ENCODE measurements around the gene IRAK4.

DNA sequence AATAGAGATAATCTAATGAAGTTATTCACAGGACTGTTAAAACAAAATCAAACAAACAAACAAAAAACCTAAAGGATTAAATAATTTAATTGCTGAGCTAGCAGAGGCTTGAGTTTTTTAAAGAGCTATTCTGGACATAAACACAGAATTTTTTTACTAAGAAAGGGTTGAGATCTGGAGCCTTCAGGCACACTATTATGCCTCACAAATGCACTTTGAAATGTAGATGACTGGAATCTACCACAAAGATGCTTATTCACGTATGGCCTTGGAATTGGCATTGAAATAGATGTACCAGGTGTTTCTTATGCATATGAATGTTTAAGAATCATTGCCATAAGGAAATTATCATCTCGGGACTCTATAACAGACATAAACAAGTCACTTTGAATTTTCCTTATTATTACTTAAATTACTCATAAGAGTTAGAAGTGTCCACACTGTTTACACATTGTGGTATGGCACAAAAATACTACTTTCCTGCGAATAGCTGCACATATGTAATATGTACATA is 21.8 kb upstream of the IRAK4 start:
- TF ChIP-seq, protein P1, sequence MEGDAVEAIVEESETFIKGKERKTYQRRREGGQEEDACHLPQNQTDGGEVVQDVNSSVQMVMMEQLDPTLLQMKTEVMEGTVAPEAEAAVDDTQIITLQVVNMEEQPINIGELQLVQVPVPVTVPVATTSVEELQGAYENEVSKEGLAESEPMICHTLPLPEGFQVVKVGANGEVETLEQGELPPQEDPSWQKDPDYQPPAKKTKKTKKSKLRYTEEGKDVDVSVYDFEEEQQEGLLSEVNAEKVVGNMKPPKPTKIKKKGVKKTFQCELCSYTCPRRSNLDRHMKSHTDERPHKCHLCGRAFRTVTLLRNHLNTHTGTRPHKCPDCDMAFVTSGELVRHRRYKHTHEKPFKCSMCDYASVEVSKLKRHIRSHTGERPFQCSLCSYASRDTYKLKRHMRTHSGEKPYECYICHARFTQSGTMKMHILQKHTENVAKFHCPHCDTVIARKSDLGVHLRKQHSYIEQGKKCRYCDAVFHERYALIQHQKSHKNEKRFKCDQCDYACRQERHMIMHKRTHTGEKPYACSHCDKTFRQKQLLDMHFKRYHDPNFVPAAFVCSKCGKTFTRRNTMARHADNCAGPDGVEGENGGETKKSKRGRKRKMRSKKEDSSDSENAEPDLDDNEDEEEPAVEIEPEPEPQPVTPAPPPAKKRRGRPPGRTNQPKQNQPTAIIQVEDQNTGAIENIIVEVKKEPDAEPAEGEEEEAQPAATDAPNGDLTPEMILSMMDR (IDR thresholded peaks at IDR 0.05): no peak
- TF ChIP-seq POLR2AphosphoS5 (IDR thresholded peaks at IDR 0.05): no peak
- no peak for TF ChIP-seq POLR2A (IDR thresholded peaks at IDR 0.05)
- TF ChIP-seq EP300 (IDR thresholded peaks at IDR 0.05): no peak
